NCI-H82 (cell line): ENCODE results near the gene SREK1.
"Not testable (repeated sequence)": the region's sequence is repeated elsewhere in the genome, so short reads cannot be mapped to it uniquely, and the experiment has no call there.

ENCODE experiments used
- DNase-seq: peaks from one replicate; lab custom pipeline; 2025; lab: John Stamatoyannopoulos, UW

Gene SREK1, protein sequence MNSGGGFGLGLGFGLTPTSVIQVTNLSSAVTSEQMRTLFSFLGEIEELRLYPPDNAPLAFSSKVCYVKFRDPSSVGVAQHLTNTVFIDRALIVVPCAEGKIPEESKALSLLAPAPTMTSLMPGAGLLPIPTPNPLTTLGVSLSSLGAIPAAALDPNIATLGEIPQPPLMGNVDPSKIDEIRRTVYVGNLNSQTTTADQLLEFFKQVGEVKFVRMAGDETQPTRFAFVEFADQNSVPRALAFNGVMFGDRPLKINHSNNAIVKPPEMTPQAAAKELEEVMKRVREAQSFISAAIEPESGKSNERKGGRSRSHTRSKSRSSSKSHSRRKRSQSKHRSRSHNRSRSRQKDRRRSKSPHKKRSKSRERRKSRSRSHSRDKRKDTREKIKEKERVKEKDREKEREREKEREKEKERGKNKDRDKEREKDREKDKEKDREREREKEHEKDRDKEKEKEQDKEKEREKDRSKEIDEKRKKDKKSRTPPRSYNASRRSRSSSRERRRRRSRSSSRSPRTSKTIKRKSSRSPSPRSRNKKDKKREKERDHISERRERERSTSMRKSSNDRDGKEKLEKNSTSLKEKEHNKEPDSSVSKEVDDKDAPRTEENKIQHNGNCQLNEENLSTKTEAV

DNA sequence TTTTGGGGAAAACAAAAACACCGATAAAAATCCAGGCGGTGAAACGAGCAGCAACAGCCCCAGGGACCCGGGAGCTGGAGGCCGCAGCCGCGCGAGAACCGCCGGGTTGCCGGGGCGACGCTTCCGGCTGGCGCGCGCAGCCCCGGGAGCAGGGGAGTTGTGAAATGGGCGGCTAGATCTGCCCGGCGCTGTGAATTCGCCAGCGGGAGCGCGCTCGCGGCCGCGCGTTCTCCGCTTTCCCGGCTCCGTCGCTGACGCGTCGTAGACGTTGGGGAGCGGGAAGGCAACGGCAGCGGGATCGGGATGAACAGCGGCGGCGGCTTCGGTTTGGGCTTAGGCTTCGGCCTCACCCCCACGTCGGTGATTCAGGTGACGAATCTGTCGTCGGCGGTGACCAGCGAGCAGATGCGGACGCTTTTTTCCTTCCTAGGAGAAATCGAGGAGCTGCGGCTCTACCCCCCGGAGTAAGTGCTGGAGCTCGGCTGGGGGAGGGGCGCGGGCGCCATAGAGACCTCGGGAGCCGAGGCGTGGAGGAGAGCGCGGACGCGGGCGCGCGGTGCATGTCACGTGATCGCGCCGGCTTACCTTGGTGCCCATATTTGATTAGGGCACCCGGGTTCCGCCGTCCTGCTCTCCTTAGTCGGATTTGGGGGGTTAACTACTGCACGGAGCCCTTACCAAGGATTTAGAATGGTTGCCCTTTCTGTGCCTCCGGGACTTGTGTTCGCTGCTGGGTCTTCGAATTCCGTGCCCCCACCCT lies at the start of gene SREK1:
Gene SREK1, plus strand, starts transcription at position 227 of the 760 bp plus-strand sequence. Its CDS starts 77 bp downstream, at position 304.
- DNase-seq = peak; percentile 94

DNA sequence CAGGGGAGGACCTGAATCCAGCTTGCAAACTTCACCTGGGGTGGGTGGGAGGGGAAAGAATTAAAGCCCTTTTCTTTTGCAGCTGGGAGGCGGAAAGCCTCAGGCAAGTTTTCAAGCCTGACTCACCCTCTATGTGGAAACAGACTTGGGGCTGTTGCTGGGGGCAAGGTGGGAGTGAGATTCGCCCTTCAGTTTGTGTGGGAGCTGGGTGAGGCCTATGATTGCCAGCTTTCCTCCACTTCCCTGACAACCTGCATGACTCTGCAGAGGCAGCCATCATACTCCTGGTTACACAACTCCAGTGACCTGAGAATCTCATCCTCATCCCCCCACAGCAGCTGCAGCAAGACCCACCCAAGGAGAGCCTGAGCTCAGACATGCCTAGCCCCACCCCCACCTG lies 43.2 kb upstream of the SREK1 start:
- no peak for DNase-seq

DNA sequence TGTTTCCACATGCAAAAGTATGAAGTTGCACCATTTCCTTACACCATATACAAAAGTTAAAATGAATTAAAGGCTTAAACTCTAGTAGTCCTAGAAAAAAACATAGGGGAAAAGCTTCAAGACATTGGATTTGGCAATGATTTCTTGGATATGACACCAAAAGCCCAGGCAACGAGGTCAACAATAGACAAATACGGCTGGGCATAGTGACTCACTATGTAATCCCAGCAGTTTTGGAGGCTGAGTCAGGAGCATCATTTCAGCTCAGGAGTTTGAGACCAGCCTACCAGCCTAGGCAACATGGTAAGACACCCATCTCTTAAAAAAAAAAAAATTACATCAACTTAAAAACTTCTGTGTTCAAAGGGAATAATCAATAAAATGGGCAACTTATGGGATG lies 30.9 kb upstream of the SREK1 start:
- DNase-seq = no peak

DNA sequence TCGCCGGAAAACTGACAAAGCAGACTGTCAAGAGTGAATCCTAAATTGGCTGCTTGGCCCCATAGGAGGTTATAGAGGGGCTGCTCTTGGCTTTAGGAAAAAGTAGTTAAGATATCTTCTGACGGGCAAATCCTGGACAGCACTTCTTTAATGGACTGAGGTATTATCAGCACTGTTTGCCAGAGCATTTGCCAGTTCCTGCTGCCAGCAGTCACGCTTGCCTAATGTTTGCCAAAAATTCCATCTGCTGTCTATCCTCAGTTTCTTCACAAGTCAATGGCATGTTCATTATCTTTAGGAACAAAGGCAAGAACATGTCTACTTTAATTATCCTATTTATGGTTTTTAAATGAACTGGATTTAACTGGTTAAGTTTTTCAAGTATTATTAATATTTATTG lies 25.8 kb upstream of the SREK1 start:
- DNase-seq = no peak

DNA sequence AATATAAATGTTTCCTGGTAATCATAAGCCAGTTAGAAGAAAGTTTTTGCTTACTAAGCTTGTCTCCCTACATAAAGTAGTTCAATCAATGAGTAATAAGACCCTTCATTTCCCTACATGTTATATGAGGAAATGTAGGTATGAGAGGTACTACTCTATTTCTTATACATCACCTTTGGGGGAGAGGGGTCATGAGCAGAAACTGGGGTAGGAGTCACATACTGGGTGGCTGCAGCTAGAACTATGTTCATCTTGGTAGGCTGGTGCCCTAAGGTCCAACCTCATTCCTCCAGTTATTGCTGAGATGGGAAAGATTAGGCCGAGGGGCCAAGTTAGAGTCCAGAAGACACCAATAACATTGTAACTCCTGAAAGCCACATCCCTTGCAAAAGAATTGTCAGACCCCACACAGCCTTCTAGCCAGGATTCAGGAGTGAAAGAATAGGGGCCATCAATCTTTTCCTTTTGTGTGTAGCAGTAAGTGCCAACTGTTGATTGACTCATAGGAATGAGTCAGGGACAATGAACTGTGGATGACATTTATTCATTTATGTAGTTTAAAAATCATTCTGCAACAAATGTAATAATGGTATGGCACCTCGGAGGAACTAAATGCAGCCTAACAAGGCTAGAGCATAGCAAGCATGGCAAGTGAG lies 21.6 kb upstream of the SREK1 start:
- DNase-seq = no peak

DNA sequence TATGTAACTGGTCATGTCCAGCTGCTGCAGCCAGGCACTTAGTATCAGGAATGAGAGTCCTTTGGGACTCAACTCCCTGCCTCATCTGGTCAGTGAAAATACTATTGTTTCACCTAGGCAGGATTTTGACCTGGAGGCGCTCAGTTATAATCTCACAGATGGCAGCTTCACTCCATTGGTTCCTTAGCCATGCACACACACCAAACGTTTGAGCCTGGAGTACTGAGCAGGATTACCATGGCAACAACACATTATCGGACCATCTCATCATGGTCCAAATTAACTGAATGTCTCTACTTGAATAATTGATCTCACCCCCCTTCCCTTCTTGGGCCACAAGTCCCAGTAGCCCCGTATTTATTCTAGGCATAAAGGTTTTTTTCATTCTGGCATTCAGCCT lies 15.0 kb upstream of the SREK1 start:
- peak; percentile 5 for DNase-seq

DNA sequence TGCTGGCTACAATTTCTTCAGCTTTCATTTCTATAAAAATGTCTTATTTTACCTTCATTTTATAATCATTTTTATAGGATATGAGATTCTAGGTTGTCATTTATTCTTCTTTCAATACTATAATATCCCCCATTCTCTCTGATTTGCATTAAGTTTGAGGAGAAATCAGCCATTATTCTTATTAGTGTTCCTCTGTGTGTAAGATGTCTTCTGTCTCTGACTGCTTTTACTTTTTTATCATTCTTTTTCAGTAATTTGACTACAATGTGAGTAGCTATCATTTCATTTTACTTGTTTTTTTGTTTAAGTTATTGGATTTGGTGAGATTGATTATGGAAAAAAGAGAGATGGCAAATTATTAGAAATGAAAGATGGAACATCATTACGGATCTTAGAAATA lies 13.6 kb upstream of the SREK1 start:
- DNase-seq = no peak

DNA sequence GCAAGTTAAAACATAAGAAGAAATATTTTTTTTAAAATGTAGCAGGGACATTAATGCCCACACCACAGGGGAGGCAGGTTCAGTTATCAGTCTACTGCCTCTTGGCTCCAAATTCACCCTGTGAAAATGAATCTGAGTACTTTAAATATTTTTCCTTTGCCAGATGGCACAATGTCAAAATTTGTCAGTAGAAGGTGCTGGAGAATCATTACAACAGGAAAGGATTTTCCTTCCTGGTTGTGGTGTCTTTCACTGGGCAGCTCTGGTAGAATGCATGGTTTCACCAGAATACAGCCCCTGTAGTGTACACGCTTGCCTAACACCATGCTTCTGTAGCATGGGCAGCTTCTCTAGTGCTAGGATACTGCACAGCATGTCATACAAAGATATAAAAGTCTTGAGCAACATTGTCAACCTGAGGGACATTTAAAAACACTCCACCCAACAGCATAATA lies 9.7 kb upstream of the SREK1 start:
- no peak for DNase-seq

DNA sequence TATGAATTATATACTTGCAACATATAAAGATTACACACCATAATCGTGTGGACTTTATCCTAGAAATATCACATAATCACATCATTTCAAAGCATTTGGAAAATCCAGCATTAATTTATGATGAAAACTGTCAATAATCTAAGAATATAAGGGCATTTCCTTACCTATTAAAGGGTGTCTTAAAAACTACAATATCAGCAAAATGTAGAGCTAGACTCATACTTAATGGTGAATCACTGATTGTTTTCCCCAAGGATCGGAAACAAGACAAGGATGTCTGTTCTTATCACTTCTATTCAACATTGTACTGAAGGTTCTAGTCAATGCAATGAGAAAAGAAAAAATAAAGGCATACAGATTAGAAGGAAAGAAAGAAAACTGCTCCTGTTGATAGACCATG lies 8.0 kb upstream of the SREK1 start:
- no peak for DNase-seq

DNA sequence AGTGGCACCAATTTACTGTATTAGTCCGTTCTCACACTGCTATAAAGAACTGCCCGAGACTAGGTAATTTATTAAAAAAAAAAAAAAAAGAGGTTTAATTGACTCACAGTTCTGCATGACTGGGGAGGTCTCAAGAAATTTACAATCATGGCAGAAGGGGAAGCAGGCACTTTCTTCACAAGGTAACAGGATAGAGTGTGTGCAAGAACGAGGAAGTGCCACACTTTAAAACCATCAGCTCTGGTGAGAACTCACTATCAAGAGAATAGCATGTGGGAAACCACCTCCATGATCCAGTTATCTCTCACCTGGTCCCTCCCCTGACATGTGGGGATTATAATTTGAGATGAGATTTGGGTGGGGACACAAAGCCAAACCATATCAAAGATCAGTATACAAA lies 7.2 kb upstream of the SREK1 start:
- not testable (repeated sequence) for DNase-seq

DNA sequence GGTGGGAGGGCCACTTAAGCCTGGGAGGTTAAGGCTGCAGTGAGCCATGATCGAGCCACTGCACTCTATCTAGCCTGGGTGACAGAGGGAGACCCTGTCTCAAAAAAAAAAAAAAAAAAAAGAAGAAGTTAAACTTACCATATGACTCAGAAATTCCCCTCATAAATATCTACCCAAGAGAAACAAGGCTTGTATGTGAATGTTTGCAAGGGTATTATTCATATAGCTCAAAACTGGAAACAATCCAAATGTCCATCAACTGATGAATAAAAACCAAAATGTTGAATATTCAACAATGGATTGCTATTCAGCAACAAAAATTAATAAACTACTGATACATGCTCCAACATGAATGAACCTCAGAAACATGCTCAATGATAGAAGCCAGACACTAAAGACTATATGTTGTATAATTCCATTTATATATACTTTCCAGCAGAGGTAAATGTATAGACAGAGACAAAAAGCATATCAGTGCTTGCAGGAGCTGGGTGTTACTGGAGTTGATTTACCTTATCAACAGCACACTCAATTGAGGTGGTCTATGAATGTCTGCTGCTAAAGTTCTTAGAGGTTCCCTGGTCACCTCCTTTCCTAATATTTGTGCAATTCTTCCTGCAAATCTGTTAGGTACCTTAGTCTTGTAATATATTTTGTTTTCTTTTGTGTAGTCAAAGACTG lies 5.3 kb upstream of the SREK1 start:
- no peak for DNase-seq

DNA sequence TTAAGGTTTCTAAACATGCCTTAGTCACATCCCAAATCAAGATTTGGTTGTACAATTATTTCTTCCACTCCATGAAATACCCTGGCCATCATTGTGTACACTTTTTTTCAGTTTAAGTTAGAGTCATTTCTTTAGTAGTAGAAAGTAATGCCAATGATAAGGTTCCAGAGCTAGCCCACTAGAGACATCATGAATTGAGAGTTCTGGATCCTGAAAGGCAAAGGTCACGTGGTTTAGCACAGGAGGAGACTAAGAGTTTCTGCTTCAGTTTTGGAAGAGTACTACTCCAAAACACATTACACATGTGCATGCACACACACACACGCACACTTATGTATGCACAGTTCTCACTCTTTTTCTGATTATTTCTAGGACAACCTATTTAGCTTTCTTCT lies 4.8 kb upstream of the SREK1 start:
- no peak for DNase-seq

DNA sequence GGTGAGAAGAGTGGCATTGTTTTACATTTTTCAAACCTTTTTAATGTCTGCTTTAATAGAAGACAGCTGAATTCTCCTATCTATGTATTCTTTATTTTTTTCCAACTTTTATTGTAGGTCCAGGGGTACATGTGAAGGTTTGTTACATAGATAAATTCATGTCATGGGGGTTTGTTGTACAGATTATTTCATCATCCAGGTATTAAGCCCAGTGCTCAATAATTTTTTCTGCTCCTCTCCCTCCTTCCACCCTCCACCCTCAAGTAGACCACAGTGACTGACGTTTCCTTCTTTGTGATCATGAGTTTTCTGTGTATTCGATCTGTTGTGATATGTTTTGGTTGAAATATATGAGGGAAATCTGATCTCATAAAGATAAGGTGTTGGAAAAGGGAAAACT lies 1.7 kb upstream of the SREK1 start:
- no peak for DNase-seq

DNA sequence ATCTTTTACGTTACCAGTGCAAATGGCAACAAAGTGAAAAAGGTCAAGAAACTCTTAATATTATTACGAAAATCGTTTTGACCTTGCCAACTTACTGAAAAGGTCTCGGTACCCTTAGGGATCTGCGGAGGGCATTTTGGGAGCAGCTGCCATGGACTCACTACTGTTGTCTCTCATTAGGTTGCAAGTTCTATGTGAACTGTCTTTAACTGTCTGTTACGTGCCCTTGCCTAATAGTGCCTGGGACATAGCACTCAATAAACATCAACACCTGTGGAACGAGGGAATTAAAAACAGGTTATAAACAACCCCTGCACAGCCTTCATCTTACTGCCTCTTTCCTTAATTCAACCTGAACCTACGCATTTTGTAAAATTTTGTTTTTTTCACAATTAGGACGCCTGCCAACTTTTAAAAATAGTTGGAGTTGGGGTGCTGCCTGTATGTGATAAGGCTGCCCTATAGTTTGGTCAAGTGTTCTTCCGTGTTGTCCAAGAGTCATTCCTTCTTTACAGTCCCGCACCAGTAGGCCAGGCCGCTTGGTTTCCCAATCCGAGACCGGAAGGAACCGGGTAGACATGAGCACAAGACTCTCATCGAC lies 527 bp upstream of the SREK1 start:
- DNase-seq = peak; percentile 26

DNA sequence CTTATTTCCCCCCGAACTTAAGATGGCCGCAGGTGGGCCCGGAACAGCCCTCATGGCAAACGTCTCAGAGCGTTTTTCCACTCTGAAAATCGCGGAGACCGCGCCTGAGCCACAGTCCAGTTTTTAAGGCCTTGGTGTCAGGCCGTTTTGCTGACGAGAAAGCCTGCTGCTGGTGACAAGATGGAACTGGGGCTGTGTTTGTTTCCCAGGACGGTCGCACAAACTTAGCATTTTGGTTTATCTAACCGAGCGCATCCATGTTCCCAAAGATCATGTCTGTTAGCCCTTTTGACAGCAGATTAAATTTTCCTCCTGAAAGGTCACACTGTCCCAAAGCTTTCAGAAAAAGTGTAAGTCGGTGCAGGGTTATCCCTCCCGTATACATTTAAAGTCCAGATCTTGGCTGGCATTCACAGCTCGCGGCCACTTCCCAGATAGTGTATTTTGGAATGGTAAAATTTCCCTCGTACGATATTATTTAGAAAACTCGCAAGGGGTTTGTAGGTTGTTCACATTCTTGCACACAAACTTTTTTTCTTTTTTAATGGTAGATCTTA lies 812 bp downstream of the SREK1 start:
- no peak for DNase-seq

DNA sequence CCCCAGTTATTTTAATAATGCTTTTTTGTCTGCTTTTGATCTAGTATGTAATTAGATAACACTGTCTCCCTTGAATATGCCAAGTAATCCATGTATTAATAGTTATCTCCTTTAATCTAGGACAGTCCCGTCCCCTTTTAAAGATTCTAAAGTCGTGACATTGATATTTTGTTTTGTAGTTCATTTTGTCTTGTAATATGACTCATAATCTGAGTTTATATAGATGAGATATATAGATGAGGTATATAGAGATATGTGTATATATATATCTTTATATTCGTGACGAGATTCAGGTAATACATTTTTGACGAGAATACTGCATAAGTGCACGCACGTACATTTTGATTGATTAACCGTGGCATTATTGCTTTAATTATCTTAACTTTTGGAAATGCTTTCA lies 1.6 kb downstream of the SREK1 start:
- no peak for DNase-seq

DNA sequence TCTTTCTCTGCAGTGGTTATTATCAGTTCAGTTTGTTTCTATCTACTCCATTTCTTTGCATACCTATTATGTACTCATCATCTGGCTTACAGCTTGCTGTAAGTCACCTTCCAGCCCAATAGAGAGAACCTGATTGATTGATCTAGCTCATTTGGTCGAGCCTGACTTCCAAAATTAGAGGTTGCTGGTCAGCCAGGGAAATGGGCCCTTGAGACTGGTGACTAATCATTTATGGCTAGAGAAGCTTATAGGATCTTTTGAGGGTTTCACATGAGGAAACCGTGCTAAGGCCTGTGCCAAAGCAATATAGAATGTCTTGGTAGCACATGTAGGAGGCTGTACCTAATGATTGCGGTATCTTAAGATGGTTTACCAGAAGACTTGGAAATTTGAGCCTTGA lies 5.8 kb downstream of the SREK1 start:
- no peak for DNase-seq

DNA sequence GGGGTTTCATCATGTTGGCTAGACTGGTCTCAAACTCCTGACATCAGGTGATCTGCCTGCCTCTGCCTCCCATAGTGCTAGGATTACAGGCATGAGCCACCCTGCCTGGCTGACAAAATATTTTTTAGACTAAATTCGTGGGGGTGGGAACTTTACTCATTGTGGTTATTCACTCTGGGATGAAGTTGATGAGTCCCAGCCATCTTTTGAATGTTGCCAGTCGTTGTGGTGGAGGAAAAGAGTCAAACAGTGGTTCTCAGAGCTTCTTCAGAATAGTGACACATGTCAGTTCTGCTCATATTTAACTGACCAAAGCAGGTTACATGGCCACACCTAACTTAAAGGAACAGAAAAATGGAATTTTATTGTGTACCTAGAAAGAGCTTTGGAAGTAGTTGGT lies 6.9 kb downstream of the SREK1 start:
- DNase-seq = no peak

DNA sequence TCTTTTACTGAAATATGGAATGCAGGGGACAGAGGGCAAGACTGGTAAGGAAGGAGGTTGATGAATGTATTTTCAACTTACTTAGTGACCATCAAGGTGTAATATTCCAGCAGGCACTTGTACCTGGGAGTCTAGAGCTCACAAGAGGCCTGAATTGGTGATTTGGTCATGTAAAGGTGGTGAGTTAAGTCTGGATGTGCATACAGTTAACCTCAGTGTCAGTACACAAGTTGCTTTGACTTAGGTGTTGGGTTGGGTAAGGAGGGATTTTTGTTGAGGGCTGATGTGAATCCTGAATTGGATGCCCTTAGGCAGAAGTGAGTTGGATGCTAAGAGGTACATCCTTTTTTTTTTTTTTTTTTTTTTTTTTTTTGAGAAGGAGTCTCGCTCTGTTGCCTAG lies 7.4 kb downstream of the SREK1 start:
- DNase-seq = no peak

DNA sequence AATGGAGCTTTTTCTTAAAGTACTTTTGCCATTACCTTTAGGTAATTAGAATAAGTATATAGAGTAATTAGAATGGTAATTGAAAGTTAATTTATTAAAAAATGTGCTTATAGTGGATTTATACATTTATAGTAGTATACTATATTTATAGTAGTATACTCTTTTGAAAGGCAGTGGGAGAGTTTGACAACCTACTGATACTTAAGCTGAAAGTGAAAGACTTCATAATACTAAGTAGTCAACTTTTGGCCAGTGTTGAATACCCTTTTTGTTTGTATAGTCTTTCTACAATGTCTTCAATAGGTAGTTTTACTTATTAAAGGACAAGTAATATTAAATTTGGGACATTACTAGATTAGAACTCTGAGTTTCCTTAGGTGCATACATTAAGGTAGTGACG lies 12.9 kb downstream of the SREK1 start:
- no peak for DNase-seq

DNA sequence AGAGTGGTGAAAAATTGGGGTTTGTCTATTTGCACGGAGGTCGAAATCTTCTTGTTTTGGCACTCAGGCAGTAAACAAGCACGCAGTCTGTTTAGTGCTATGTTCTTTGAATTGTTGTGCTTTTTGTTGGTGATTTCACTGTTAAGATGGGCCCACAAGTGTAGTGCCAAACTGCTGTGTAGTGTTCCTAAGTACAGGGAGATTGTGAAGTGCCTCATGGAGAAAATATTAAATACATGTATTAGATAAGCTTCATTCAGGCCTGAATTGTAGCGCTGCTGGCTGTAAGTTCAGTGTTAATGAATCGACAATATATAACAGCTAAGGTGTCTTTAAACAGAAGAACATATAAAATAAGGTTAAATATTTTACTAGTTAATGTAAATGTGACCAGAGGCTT lies 17.3 kb downstream of the SREK1 start:
- DNase-seq = no peak
